NB4 (cell line): Measurements from ENCODE around the gene TMEM178A.

Source experiments
- MAX ChIP-seq: IDR thresholded peaks from 2 replicates; pipeline ENCODE4 v1.6.1; 2011; ENCODE audit warnings: low read depth, low read length
- POLR2A ChIP-seq: IDR thresholded peaks from 2 replicates; pipeline ENCODE4 v1.6.1; 2011; ENCODE audit warnings: mild to moderate bottlenecking; ENCODE audit not compliant: insufficient read length; ENCODE audit errors: extremely low read depth
- TF ChIP-seq, protein P1 (sequence below): IDR thresholded peaks from one replicate; pipeline ENCODE4 v1.5.1; 2012; ENCODE audit warnings: low read depth, low read length

- TF ChIP-seq POLR2A (no peak), MAX (no peak)
- TF ChIP-seq, protein P1, sequence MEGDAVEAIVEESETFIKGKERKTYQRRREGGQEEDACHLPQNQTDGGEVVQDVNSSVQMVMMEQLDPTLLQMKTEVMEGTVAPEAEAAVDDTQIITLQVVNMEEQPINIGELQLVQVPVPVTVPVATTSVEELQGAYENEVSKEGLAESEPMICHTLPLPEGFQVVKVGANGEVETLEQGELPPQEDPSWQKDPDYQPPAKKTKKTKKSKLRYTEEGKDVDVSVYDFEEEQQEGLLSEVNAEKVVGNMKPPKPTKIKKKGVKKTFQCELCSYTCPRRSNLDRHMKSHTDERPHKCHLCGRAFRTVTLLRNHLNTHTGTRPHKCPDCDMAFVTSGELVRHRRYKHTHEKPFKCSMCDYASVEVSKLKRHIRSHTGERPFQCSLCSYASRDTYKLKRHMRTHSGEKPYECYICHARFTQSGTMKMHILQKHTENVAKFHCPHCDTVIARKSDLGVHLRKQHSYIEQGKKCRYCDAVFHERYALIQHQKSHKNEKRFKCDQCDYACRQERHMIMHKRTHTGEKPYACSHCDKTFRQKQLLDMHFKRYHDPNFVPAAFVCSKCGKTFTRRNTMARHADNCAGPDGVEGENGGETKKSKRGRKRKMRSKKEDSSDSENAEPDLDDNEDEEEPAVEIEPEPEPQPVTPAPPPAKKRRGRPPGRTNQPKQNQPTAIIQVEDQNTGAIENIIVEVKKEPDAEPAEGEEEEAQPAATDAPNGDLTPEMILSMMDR = no peak
Observed at GRCh38 chr2:39658371-39658770, 7.3 kb upstream of the TMEM178A start.
